ENCODE data around the gene CIRBP. TPM values are rescaled to one million over a fixed set of nuclear protein-coding genes. Genes with fewer than 3 reads are reported as not detected.

The CIRBP gene
- total and polyA plus RNA-seq, 2 of the 13 experiments (the other 11 are each of a cell fraction or from before 2014, with no cell fraction given): 133 to 140 TPM

- 0 out of 2 replicates have a peak, but pooled peaks have one; percentile 8 for TF ChIP-seq SPEN (CRISPR knock-in tag; IDR thresholded peaks at IDR 0.05; ENCODE audit: low read depth)
- TF ChIP-seq SIN3A (IDR thresholded peaks at IDR 0.05; ENCODE audit: borderline replicate concordance, low read depth, low read length): peak; percentile 35; the same call in 1 of the 2 replicates
- TF ChIP-seq FOSL2 (CRISPR knock-in tag; IDR thresholded peaks at IDR 0.05): peak; percentile 85
- no peak for TF ChIP-seq MED8 (CRISPR knock-in tag; IDR thresholded peaks at IDR 0.05; ENCODE audit: insufficient replicate concordance)
- peak; percentile 11; the same call in 1 of the 2 replicates for TF ChIP-seq CREB1 (IDR thresholded peaks at IDR 0.05)
- no peak; the same call in 1 of the 2 replicates for TF ChIP-seq CREB1 (CRISPR knock-in tag; IDR thresholded peaks at IDR 0.05)
- no peak for TF ChIP-seq RERE (CRISPR knock-in tag; IDR thresholded peaks at IDR 0.05; ENCODE audit: low read depth)
- TF ChIP-seq PHB2 (IDR thresholded peaks at IDR 0.05; ENCODE audit: partially characterized antibody): no peak
- no peak for TF ChIP-seq XRCC5 (optimal IDR thresholded peaks at IDR 0.05; ENCODE audit: low read length)
- TF ChIP-seq ZBTB20 (CRISPR knock-in tag; IDR thresholded peaks at IDR 0.05; ENCODE audit: borderline replicate concordance, low read depth): no peak
- no peak for TF ChIP-seq AKAP8 (CRISPR knock-in tag; IDR thresholded peaks at IDR 0.05)
- 0 out of 2 replicates have a peak, but pooled peaks have one; percentile 17 for TF ChIP-seq ZNF670 (CRISPR knock-in tag; IDR thresholded peaks at IDR 0.05; ENCODE audit: borderline replicate concordance)
- TF ChIP-seq ZC3H13 (CRISPR knock-in tag; IDR thresholded peaks at IDR 0.05): 0 out of 2 replicates have a peak, but pooled peaks have one; percentile 45
- TF ChIP-seq ATF4 (CRISPR knock-in tag; IDR thresholded peaks at IDR 0.05): peak in 1 of 2 experiments; percentile 55; a peak in 1 of 4 replicates
- TF ChIP-seq HOXA9 (CRISPR knock-in tag; IDR thresholded peaks at IDR 0.05; ENCODE audit: borderline replicate concordance): no peak
- no peak for TF ChIP-seq TMF1 (CRISPR knock-in tag; IDR thresholded peaks at IDR 0.05; ENCODE audit: low read depth)
- no peak for TF ChIP-seq MIXL1 (CRISPR knock-in tag; IDR thresholded peaks at IDR 0.05)
- 0 out of 2 replicates have a peak, but pooled peaks have one; percentile 6 for TF ChIP-seq IKZF5 (CRISPR knock-in tag; IDR thresholded peaks at IDR 0.05)
- TF ChIP-seq SAP130 (CRISPR knock-in tag; IDR thresholded peaks at IDR 0.05; ENCODE audit: low read depth): 0 out of 2 replicates have a peak, but pooled peaks have one; percentile 48
- peak; percentile 13 for TF ChIP-seq SRSF1 (optimal IDR thresholded peaks at IDR 0.05; ENCODE audit: low read depth, low read length)
- TF ChIP-seq ZKSCAN8 (CRISPR knock-in tag; IDR thresholded peaks at IDR 0.05; ENCODE audit: borderline replicate concordance): no peak
- TF ChIP-seq ZNF850 (CRISPR knock-in tag; conservative IDR thresholded peaks at IDR 0.05): 0 out of 2 replicates have a peak, but pooled peaks have one; percentile 46
Observed at GRCh38 chr19:1252821-1253513, 16.2 kb upstream of the CIRBP start (continued).

All from HepG2 (cell line).